ENCODE measurements around the gene NPC2.

DNA sequence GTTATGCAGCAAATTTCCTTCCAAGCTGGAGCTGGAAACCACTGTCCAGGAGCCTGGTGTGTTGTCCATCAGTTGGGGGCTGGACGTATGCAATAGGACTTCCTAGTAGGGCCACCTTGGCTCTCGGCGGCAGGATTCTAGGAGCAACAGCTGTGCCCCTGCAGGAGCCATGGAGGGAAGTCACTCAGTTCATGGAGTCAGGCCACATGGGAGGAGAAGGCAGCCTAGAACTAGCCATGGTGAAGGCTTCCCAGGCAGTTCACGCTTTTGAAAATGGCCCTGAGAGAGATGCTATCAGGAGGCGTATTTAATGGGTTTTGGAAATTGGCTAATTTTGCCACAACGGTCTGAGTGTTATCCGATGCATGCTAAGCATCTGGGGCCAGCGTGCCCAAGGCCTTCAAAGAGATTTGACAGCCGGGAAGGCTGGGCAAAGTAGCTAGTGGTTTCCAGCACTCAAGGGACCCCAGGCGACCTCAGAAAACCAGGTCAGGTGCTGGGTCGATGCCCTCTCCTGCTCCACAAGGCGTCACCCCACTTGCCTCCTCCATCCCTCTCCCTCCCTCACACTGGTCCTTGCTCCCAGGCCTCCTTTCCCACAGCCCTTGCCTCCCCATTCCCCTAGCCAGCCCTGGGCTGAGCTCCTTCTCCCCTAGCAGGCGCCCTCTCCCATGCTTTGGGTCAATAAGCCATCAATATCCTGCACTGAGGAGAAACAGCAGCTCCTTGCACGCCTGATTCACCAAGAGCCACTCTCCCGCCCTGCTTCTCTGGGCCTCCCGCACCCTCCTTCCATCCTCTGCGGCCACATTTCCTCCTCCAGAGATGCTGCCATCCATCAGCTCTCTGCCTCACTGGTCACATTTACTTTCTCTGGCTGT lies 36.2 kb downstream of the NPC2 start:
- TF ChIP-seq, protein P1, sequence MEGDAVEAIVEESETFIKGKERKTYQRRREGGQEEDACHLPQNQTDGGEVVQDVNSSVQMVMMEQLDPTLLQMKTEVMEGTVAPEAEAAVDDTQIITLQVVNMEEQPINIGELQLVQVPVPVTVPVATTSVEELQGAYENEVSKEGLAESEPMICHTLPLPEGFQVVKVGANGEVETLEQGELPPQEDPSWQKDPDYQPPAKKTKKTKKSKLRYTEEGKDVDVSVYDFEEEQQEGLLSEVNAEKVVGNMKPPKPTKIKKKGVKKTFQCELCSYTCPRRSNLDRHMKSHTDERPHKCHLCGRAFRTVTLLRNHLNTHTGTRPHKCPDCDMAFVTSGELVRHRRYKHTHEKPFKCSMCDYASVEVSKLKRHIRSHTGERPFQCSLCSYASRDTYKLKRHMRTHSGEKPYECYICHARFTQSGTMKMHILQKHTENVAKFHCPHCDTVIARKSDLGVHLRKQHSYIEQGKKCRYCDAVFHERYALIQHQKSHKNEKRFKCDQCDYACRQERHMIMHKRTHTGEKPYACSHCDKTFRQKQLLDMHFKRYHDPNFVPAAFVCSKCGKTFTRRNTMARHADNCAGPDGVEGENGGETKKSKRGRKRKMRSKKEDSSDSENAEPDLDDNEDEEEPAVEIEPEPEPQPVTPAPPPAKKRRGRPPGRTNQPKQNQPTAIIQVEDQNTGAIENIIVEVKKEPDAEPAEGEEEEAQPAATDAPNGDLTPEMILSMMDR (IDR thresholded peaks at IDR 0.05 in 8 of 11, conservative IDR thresholded peaks at IDR 0.05 in 3 of 11): no peak
- TF ChIP-seq POLR2AphosphoS5 (IDR thresholded peaks at IDR 0.05) (no peak), POLR2A (IDR thresholded peaks at IDR 0.05) (no peak)
